ENCODE measurements around the gene SLC66A3.
A peak's percentile ranks its signal among the peaks of the same experiment; 100 is the strongest.

Gene SLC66A3

GRCh38 chr2:11146076-11146475 is 9.2 kb upstream of the SLC66A3 start:
- Mint-ChIP-seq H3K27me3 (ENCODE audit: low read depth) (peaks cover 17% of the 10 kb centered on the region), H3K36me3 (ENCODE audit: low read depth) (no peaks in the 10 kb centered on the region), H3K4me1 (peaks cover 7% of the 10 kb centered on the region), H3K27ac (no peak overlapping the region), H3K4me3 (no peak overlapping the region), H3K9me3 (no peaks in the 10 kb centered on the region)
- TF ChIP-seq CTCF (IDR thresholded peaks at IDR 0.05; ENCODE audit: unreplicated experiment in 3 of 3), result no peak

GRCh38 chr2:11147263-11147662 is 8.0 kb upstream of the SLC66A3 start:
- Mint-ChIP-seq H3K36me3 (ENCODE audit: low read depth) (no peaks in the 10 kb centered on the region), H3K9me3 (no peaks in the 10 kb centered on the region), H3K27me3 (ENCODE audit: low read depth) (peaks cover 29% of the 10 kb centered on the region), H3K4me1 (peaks cover 7% of the 10 kb centered on the region), H3K27ac (no peak overlapping the region), H3K4me3 (no peak overlapping the region)
- TF ChIP-seq CTCF (IDR thresholded peaks at IDR 0.05; ENCODE audit: unreplicated experiment in 3 of 3), result no peak

- TF ChIP-seq CTCF (IDR thresholded peaks at IDR 0.05; ENCODE audit: unreplicated experiment in 3 of 3), result no peak
- H3K4me1 Mint-ChIP-seq, result peaks cover 5% of the 10 kb centered on the region
- no peak overlapping the region for H3K27ac Mint-ChIP-seq
- no peaks in the 10 kb centered on the region for H3K36me3 Mint-ChIP-seq (ENCODE audit: low read depth)
- no peaks in the 10 kb centered on the region for H3K9me3 Mint-ChIP-seq
- H3K4me3 Mint-ChIP-seq, result peak overlapping the region in 1 of 3 experiments; percentile 12
- H3K27me3 Mint-ChIP-seq (ENCODE audit: low read depth), result peaks cover 33% of the 10 kb centered on the region
Measured at GRCh38 chr2:11152591-11152990, 2.7 kb upstream of the SLC66A3 start.

GRCh38 chr2:11154016-11154922 is 998 bp upstream of the SLC66A3 start:
- Mint-ChIP-seq H3K27ac (peak overlapping the region; percentile 71 to 85 (median 83)), H3K36me3 (ENCODE audit: low read depth) (no peaks in the 10 kb centered on the region), H3K27me3 (ENCODE audit: low read depth) (peaks cover 32% of the 10 kb centered on the region), H3K9me3 (no peaks in the 10 kb centered on the region), H3K4me1 (peaks cover 5% of the 10 kb centered on the region), H3K4me3 (peak overlapping the region; percentile 80 to 84 (median 84))
- TF ChIP-seq CTCF (IDR thresholded peaks at IDR 0.05; ENCODE audit: unreplicated experiment in 3 of 3), result no peak

GRCh38 chr2:11154923-11155380 is 315 bp upstream of the SLC66A3 start:
- Mint-ChIP-seq H3K4me3 (peak overlapping the region; percentile 80 to 84 (median 84)), H3K27ac (peak overlapping the region; percentile 71 to 85 (median 83)), H3K27me3 (ENCODE audit: low read depth) (peaks cover 35% of the 10 kb centered on the region), H3K9me3 (no peaks in the 10 kb centered on the region), H3K4me1 (peaks cover 5% of the 10 kb centered on the region), H3K36me3 (ENCODE audit: low read depth) (no peaks in the 10 kb centered on the region)
- no peak for TF ChIP-seq CTCF (IDR thresholded peaks at IDR 0.05; ENCODE audit: unreplicated experiment in 3 of 3)
